Keratinocyte (primary cell): ENCODE results near the gene GTPBP6. TPM values are rescaled to one million over a fixed set of nuclear protein-coding genes. Genes with fewer than 3 reads are reported as not detected.

Source experiments
- DNase-seq: peaks from one replicate; pipeline ENCODE4 v3.0.0-alpha.2; 2011; ENCODE audit warnings: low read depth, missing footprints, low spot score
- FAIRE-seq: peaks from 2 replicates; lab custom pipeline; 2011; peaks lifted over from hg19 to GRCh38; lab: Jason Lieb, UNC
- H2AFZ ChIP-seq: 2 replicates; pipeline ENCODE4 v1.6.0; 2012; ENCODE audit warnings: low read length, control low read depth, inconsistent platforms; ENCODE audit not compliant: control insufficient read depth
- H3K27ac ChIP-seq: 2 replicates; pipeline ENCODE4 v1.5.1; 2011; ENCODE audit warnings: low read length; ENCODE audit not compliant: control insufficient read depth, insufficient read depth
- H3K27me3 ChIP-seq: 3 replicates; pipeline ENCODE4 v1.6.0; 2011; ENCODE audit warnings: low read length; ENCODE audit not compliant: control insufficient read depth, insufficient read depth; ENCODE audit errors: extremely low read depth
- H3K36me3 ChIP-seq, 2 experiments: 2 replicates in 1 of 2; 3 replicates in 1 of 2; pipeline ENCODE4 v1.5.1; 2011; ENCODE audit warnings: low read length in 2 of 2, mild to moderate bottlenecking in 1 of 2; ENCODE audit not compliant: control insufficient read depth in 2 of 2, insufficient read depth in 2 of 2; ENCODE audit errors: extremely low read depth in 1 of 2
- H3K4me1 ChIP-seq: 3 replicates; pipeline ENCODE4 v1.5.1; 2011; ENCODE audit warnings: low read length; ENCODE audit not compliant: control insufficient read depth, insufficient read depth; ENCODE audit errors: extremely low read depth
- H3K4me2 ChIP-seq: 3 replicates; pipeline ENCODE4 v1.6.0; 2011; ENCODE audit warnings: low read depth, low read length; ENCODE audit not compliant: control insufficient read depth, insufficient read depth; ENCODE audit errors: extremely low read depth
- H3K4me3 ChIP-seq, 3 experiments: fragments of 200-600 bp in 1 of 3; sonication (generic) in 1 of 3; 2 replicates in 2 of 3; 3 replicates in 1 of 3; pipeline ENCODE4 v1.5.1; 2011 to 2016; ENCODE audit warnings: low read length in 3 of 3, mild to moderate bottlenecking in 3 of 3, control low read depth in 2 of 3, inconsistent platforms in 1 of 3, low read depth in 1 of 3, mixed read lengths in 1 of 3, mixed run types in 1 of 3, moderate library complexity in 1 of 3; ENCODE audit not compliant: control insufficient read depth in 2 of 3, insufficient read depth in 2 of 3; ENCODE audit errors: extremely low read depth in 1 of 3
- H3K79me2 ChIP-seq: 2 replicates; pipeline ENCODE4 v1.6.0; 2012; ENCODE audit warnings: low read length; ENCODE audit not compliant: control insufficient read depth, insufficient read depth
- H3K9ac ChIP-seq: 3 replicates; pipeline ENCODE4 v1.6.0; 2011; ENCODE audit warnings: low read length; ENCODE audit not compliant: control insufficient read depth, insufficient read depth; ENCODE audit errors: extremely low read depth
- H3K9me1 ChIP-seq: 3 replicates; pipeline ENCODE4 v1.6.0; 2011; ENCODE audit warnings: low read length; ENCODE audit not compliant: control insufficient read depth, insufficient read depth; ENCODE audit errors: extremely low read depth
- H3K9me3 ChIP-seq: 2 replicates; pipeline ENCODE4 v1.5.1; 2012; ENCODE audit warnings: low read depth, low read length; ENCODE audit not compliant: control insufficient read depth
- H4K20me1 ChIP-seq: 3 replicates; pipeline ENCODE4 v1.6.0; 2011; ENCODE audit warnings: low read length; ENCODE audit not compliant: control insufficient read depth, insufficient read depth; ENCODE audit errors: extremely low read depth
- CTCF ChIP-seq, 3 experiments: IDR thresholded peaks in 1 of 3; conservative IDR thresholded peaks in 1 of 3; optimal IDR thresholded peaks in 1 of 3; 2 replicates in 2 of 3; 3 replicates in 1 of 3; pipeline versions ENCODE3 to v1.5.1; 2011; ENCODE audit warnings: low read length in 3 of 3, mild to moderate bottlenecking in 3 of 3, moderate library complexity in 2 of 3, control low read depth in 1 of 3, inconsistent platforms in 1 of 3; ENCODE audit not compliant: insufficient read depth in 2 of 3; ENCODE audit errors: extremely low read depth in 1 of 3
- EZH2 ChIP-seq: IDR thresholded peaks from one replicate; pipeline ENCODE4 v1.6.1; 2012; ENCODE audit warnings: inconsistent platforms, mild to moderate bottlenecking, low read length, moderate library complexity
- dilution Hi-C: fragments of 300-500 bp; cut with MboI; formaldehyde crosslinking; loops from one replicate; pipeline ENCODE4 v1.7.0; 2020; ENCODE audit warnings: low sequenced_read_pairs; ENCODE audit not compliant: extremely low pct_ligation_motif_present
- polyA plus RNA-seq, 5 experiments: library from polyadenylated mRNA; depleted of rRNA in 3 of 5; stranded (reverse) in 3 of 5; stranded (forward) in 1 of 5; unstranded in 1 of 5; fragments of >200 nt; gene quantifications; 1 replicate in 1 of 5; 2 replicates in 3 of 5; 3 replicates in 1 of 5; pipeline versions ENCODE4 v1.2.1 to v1.2.3, GENCODE V29; 2011 to 2012; ENCODE audit warnings: missing spikeins in 2 of 5, low read depth in 1 of 5, low replicate concordance in 1 of 5

GTPBP6 gene
- polyA plus RNA-seq, 1 donor (not counting 4 experiments of a cell fraction or from before 2014, with no cell fraction given) = 16.7 TPM

- Histone ChIP-seq H3K27ac (no peak overlapping the region), H3K9me1 (no peaks in the 10 kb centered on the region), H3K27me3 (no peaks in the 10 kb centered on the region), H3K9ac (no peak overlapping the region), H3K79me2 (peaks cover 4% of the 10 kb centered on the region), H3K4me3 (no peak overlapping the region), H2AFZ (no peak overlapping the region), H3K9me3 (no peaks in the 10 kb centered on the region), H4K20me1 (peaks cover 2% of the 10 kb centered on the region), H3K4me1 (no peaks in the 10 kb centered on the region), H3K4me2 (no peak overlapping the region), H3K36me3 (peaks cover 23 to 37% of the 10 kb centered on the region in 2 experiments)
- dilution Hi-C loops = no loop called here
- TF ChIP-seq EZH2 (no peak), CTCF (optimal IDR thresholded peaks at IDR 0.05 in 1 of 3, IDR thresholded peaks at IDR 0.05 in 1 of 3, conservative IDR thresholded peaks at IDR 0.05 in 1 of 3; ENCODE audit: extremely low read depth in 1 of 3, insufficient read depth in 2 of 3, low read length in 3 of 3) (no peak)
- DNase-seq (no peak), FAIRE-seq (no peak)
Observed at GRCh38 chrX:311156-312129, 7.2 kb downstream of the GTPBP6 start.

- no peaks in the 10 kb centered on the region for H3K79me2 ChIP-seq
- no peak overlapping the region for H2AFZ ChIP-seq
- TF ChIP-seq CTCF (optimal IDR thresholded peaks at IDR 0.05 in 1 of 3, IDR thresholded peaks at IDR 0.05 in 1 of 3, conservative IDR thresholded peaks at IDR 0.05 in 1 of 3; ENCODE audit: extremely low read depth in 1 of 3, insufficient read depth in 2 of 3, low read length in 3 of 3) = no peak
- TF ChIP-seq EZH2 = no peak
- no peak overlapping the region for H3K27ac ChIP-seq
- H3K4me1 ChIP-seq = no peaks in the 10 kb centered on the region
- H3K4me3 ChIP-seq = no peak overlapping the region
- dilution Hi-C loops = no loop called here
- H3K36me3 ChIP-seq = peaks cover 26 to 37% of the 10 kb centered on the region in 2 experiments
- DNase-seq (no peak), FAIRE-seq (no peak)
- no peak overlapping the region for H3K9ac ChIP-seq
- no peaks in the 10 kb centered on the region for H3K27me3 ChIP-seq
- no peaks in the 10 kb centered on the region for H3K9me3 ChIP-seq
- H3K9me1 ChIP-seq = no peaks in the 10 kb centered on the region
- no peak overlapping the region for H3K4me2 ChIP-seq
- H4K20me1 ChIP-seq = peaks cover 2% of the 10 kb centered on the region
Observed at GRCh38 chrX:310621-311155, 7.9 kb downstream of the GTPBP6 start.
